CD4-positive, alpha-beta T cell (primary cell): ENCODE results near the gene CKMT2. TPM values are rescaled to one million over a fixed set of nuclear protein-coding genes. Genes with fewer than 3 reads are reported as not detected.

Experiments
- ATAC-seq: fragments of 200-7000 bp; cut with Tn5 transposase; one replicate; pipeline ENCODE4 v1.10.0; 2022; ENCODE audit warnings: mild to moderate bottlenecking; ENCODE audit not compliant: poor library complexity
- CTCF ChIA-PET: fragments of 350-600 bp; sonication (Branson Sonifier 250); formaldehyde crosslinking; loops from one replicate; lab custom pipeline; 2021; ENCODE audit warnings: antibody characterized with exemption, inconsistent platforms; lab: Charles Lee
- POLR2A ChIA-PET: fragments of 350-600 bp; sonication (Branson Sonifier 250); formaldehyde crosslinking; loops from one replicate; lab custom pipeline; 2021; ENCODE audit warnings: antibody characterized with exemption, inconsistent platforms; lab: Charles Lee
- DNase-seq, 14 experiments: peaks; one replicate each; pipeline ENCODE4 v3.0.0-alpha.2; 2013 to 2020; ENCODE audit warnings: mixed read lengths in 2 of 14
- H3K27ac ChIP-seq, 2 donors: one replicate each; pipeline versions ENCODE4 v1.5.1 to v1.7.0; 2013; ENCODE audit warnings: low read length in 2 of 2, low read depth in 1 of 2, mild to moderate bottlenecking in 1 of 2
- H3K27me3 ChIP-seq, 2 experiments: 1 replicate in 1 of 2; 2 replicates in 1 of 2; pipeline versions ENCODE4 v1.6.1 to v1.7.0; 2013; ENCODE audit warnings: low read length in 2 of 2, control low read depth in 1 of 2, mild to moderate bottlenecking in 1 of 2, moderate library complexity in 1 of 2; ENCODE audit not compliant: insufficient read depth in 2 of 2, control insufficient read depth in 1 of 2
- H3K36me3 ChIP-seq: one replicate; pipeline ENCODE4 v1.6.1; 2013; ENCODE audit warnings: low read length, control low read depth; ENCODE audit not compliant: insufficient read depth
- H3K4me1 ChIP-seq: one replicate; pipeline ENCODE4 v1.6.1; 2013; ENCODE audit warnings: low read length, control low read depth; ENCODE audit not compliant: insufficient read depth
- H3K4me3 ChIP-seq: one replicate; pipeline ENCODE4 v1.5.1; 2013; ENCODE audit warnings: mild to moderate bottlenecking, low read length, moderate library complexity
- H3K9me3 ChIP-seq, 2 experiments: 1 replicate in 1 of 2; 2 replicates in 1 of 2; pipeline versions ENCODE4 v1.6.1 to v1.7.0; 2013; ENCODE audit warnings: low read length in 2 of 2, mild to moderate bottlenecking in 2 of 2, control low read depth in 1 of 2, moderate library complexity in 1 of 2; ENCODE audit not compliant: control insufficient read depth in 1 of 2, insufficient read depth in 1 of 2
- H3K27ac Mint-ChIP-seq: one replicate; pipeline ENCODE4 v1.8.0; 2020; ENCODE audit warnings: mixed read lengths
- H3K27me3 Mint-ChIP-seq: one replicate; pipeline ENCODE4 v1.8.0; 2021; ENCODE audit warnings: mixed read lengths
- H3K36me3 Mint-ChIP-seq: one replicate; pipeline ENCODE4 v1.8.0; 2021; ENCODE audit warnings: low read depth, mixed read lengths
- H3K4me1 Mint-ChIP-seq: one replicate; pipeline ENCODE4 v1.8.0; 2021; ENCODE audit warnings: low read depth, mixed read lengths
- H3K4me3 Mint-ChIP-seq: one replicate; pipeline ENCODE4 v1.8.0; 2020; ENCODE audit warnings: mild to moderate bottlenecking, mixed read lengths
- H3K9me3 Mint-ChIP-seq: one replicate; pipeline ENCODE4 v1.8.0; 2020; ENCODE audit warnings: mixed read lengths
- intact Hi-C, 2 experiments: fragments of 100-400 bp; cut with DNase I in 1 of 2; cut with micrococcal nuclease in 1 of 2; formaldehyde crosslinking; loops; one replicate each; pipeline versions ENCODE4 v1.15.1 to v1.9.0; 2023 to 2025; cut with DNase I, micrococcal nuclease
- total RNA-seq, 174 experiments: library from RNA in 2 of 174; stranded (reverse) in 2 of 174; gene quantifications; one replicate each; pipeline ENCODE4 v1.2.3 and lab custom pipeline; 2021 to 2026
- TF ChIP-seq, protein P1 (sequence below): fragments of 200-600 bp; IDR thresholded peaks from one replicate; pipeline ENCODE4 v1.8.0; 2022; ENCODE audit warnings: antibody characterized with exemption, mild to moderate bottlenecking

CKMT2 gene
- total RNA-seq, 2 experiments from 2014 or later, result 0.17 to 0.27 TPM

DNA sequence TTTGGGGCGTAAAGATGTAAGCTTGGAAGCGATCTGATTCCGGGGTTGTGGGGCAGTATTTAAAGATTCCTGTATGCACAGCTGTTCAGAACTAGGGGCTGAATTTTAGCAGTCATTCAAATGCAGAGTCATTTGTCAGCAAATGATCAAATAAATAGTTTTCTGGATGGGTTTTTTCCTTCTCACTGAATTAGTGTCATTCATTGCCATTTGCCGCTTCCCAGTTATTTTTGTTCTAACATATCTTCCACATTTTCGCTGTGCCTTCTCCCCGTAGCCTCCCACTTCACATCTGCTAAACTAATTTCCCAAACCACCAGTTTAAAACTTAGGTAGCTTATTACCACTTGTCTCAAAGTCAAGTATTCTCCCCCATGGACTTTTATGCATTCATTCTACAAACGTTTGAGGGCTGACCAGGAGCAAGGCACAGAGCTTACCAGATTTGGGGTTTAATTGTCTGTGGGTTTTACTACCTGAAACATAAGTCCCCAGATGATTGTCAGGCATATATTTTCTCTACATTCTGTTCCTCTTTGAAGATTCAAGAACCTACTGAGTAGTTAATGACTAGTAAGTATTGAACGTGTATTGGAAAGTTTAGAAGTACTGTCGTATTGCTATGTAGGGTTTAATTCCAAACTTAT, 41.3 kb upstream of the CKMT2 start:
- peaks cover 14% of the 10 kb centered on the region for H3K36me3 ChIP-seq
- H3K4me1 ChIP-seq, result peaks cover 8% of the 10 kb centered on the region
- POLR2A ChIA-PET, result no interaction called here
- intact Hi-C loops, result loop anchor here in 1 of 2 experiments (10.0 kb wide), 3 partner anchors 257 to 707 kb away; partner anchors contain the start of gene FAM151B
- Mint-ChIP-seq H3K4me1 (peaks cover 10% of the 10 kb centered on the region), H3K27ac (no peak overlapping the region), H3K9me3 (no peaks in the 10 kb centered on the region), H3K4me3 (no peak overlapping the region), H3K36me3 (peaks cover 48% of the 10 kb centered on the region), H3K27me3 (no peaks in the 10 kb centered on the region)
- H3K27ac ChIP-seq, result no peak overlapping the region
- H3K9me3 ChIP-seq, result no peaks in the 10 kb centered on the region
- no peak overlapping the region for H3K4me3 ChIP-seq
- ATAC-seq (no peak), DNase-seq (no peak)
- CTCF ChIA-PET, result no interaction called here
- H3K27me3 ChIP-seq, result no peaks in the 10 kb centered on the region
- TF ChIP-seq, protein P1, sequence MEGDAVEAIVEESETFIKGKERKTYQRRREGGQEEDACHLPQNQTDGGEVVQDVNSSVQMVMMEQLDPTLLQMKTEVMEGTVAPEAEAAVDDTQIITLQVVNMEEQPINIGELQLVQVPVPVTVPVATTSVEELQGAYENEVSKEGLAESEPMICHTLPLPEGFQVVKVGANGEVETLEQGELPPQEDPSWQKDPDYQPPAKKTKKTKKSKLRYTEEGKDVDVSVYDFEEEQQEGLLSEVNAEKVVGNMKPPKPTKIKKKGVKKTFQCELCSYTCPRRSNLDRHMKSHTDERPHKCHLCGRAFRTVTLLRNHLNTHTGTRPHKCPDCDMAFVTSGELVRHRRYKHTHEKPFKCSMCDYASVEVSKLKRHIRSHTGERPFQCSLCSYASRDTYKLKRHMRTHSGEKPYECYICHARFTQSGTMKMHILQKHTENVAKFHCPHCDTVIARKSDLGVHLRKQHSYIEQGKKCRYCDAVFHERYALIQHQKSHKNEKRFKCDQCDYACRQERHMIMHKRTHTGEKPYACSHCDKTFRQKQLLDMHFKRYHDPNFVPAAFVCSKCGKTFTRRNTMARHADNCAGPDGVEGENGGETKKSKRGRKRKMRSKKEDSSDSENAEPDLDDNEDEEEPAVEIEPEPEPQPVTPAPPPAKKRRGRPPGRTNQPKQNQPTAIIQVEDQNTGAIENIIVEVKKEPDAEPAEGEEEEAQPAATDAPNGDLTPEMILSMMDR, result no peak

DNA sequence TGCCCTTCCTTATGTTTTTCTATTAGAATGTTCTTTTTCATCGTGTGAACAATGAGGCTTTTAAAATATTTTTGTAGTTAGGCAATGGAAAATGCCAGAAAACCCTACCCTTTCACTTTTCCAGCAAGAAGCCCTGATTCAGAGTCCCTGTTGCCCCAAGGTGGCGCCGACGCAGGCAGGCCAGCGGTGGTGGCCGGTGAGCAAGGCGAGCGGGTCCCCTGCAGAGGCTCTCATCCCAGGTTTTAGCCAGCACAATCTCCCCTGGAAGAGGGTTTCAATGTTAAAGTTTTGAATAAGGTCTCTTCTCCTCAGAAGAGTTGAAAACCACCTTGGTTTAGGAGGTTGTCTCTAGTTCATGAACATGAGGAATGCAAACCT, 40.8 kb upstream of the CKMT2 start:
- ChIA-PET POLR2A (interaction anchor here (0.6 kb wide), 1 partner anchor 229 kb away, joined by 3 read pairs; no protein-coding TSS in a partner anchor), CTCF (no interaction called here)
- intact Hi-C loops, result loop anchor here in 1 of 2 experiments (10.0 kb wide), 3 partner anchors 258 to 708 kb away; partner anchors contain the start of gene FAM151B
- Mint-ChIP-seq H3K27ac (no peak overlapping the region), H3K9me3 (no peaks in the 10 kb centered on the region), H3K4me1 (peaks cover 10% of the 10 kb centered on the region), H3K36me3 (peaks cover 45% of the 10 kb centered on the region), H3K4me3 (no peak overlapping the region), H3K27me3 (no peaks in the 10 kb centered on the region)
- no peaks in the 10 kb centered on the region for H3K9me3 ChIP-seq
- TF ChIP-seq, protein P1, result no peak
- peaks cover 8% of the 10 kb centered on the region for H3K4me1 ChIP-seq
- ATAC-seq, result no peak
- no peaks in the 10 kb centered on the region for H3K27me3 ChIP-seq
- DNase-seq, result no peak
- no peak overlapping the region for H3K27ac ChIP-seq
- H3K36me3 ChIP-seq, result peaks cover 8% of the 10 kb centered on the region
- no peak overlapping the region for H3K4me3 ChIP-seq

DNA sequence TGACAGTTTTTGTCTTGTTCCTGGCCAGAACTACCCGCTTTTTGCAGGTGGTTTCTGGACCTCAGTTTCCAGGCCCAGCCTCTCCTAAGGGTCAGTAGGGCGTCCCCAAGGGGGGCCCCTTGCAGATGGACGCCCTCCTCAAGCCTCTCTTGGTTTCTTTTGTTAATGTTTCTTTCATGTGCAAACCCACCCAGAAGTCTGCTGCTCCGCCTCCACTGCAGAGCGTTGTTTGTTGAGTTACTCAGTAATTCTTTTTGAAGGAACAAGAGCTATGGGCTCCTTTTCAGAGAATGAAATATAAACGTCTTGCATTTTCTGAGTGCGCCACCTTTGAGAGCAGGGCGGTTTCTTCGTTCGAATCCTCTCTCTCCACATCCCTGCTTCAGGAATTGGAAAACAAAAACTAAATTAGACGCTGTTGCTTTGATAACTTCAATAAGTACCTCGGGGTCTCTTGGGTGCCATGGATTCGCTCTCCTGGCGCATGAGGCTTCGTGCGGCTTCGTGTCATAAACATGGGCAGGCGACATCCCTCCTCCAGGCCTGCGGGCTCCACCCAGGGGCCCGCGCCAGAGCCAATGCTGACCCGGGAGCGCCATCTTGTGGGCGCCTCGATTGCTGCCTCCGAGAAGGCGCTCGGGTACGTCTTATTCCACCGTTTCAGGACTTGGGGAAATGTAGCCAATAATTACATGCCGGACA, 38.3 kb upstream of the CKMT2 start:
- peaks cover 26% of the 10 kb centered on the region for H3K36me3 Mint-ChIP-seq
- Histone ChIP-seq H3K27me3 (no peaks in the 10 kb centered on the region), H3K4me3 (no peak overlapping the region), H3K9me3 (no peaks in the 10 kb centered on the region), H3K36me3 (no peaks in the 10 kb centered on the region), H3K4me1 (peaks cover 8% of the 10 kb centered on the region), H3K27ac (no peak overlapping the region)
- no peaks in the 10 kb centered on the region for H3K9me3 Mint-ChIP-seq
- TF ChIP-seq, protein P1, result peak; percentile 94
- H3K4me1 Mint-ChIP-seq, result peaks cover 10% of the 10 kb centered on the region
- peak; percentile 99 for ATAC-seq
- DNase-seq, result peak; percentile 66 to 86 (median 76)
- no peaks in the 10 kb centered on the region for H3K27me3 Mint-ChIP-seq
- peak overlapping the region; percentile 60 for H3K27ac Mint-ChIP-seq
- CTCF ChIA-PET, result interaction anchor here (0.8 to 1.2 kb wide), 2 partner anchors 11 to 509 kb away, joined by 3 to 4 read pairs; no protein-coding TSS in a partner anchor
- intact Hi-C loops, result loop anchor here (1.0 to 10.0 kb wide), 4 partner anchors 260 to 710 kb away; partner anchors contain the start of gene FAM151B (in 1 of the 2)
- no peak overlapping the region for H3K4me3 Mint-ChIP-seq
- POLR2A ChIA-PET, result interaction anchor here (0.7 kb wide), 2 partner anchors 511 to 674 kb away, joined by 3 read pairs; no protein-coding TSS in a partner anchor
